ENCODE results near the gene GALR2.
"Not testable (repeated sequence)": the region's sequence is repeated elsewhere in the genome, so short reads cannot be mapped to it uniquely, and the experiment has no call there.

Gene GALR2

GRCh38 chr17:76050538-76051467, 23.8 kb upstream of the GALR2 start:
- no peak for DNase-seq

GRCh38 chr17:76051561-76051960, 23.0 kb upstream of the GALR2 start:
- DNase-seq, result no peak

- DNase-seq, result no peak
Observed at GRCh38 chr17:76053246-76054111, 21.1 kb upstream of the GALR2 start.

- DNase-seq, result no peak
Observed at GRCh38 chr17:76054112-76054476, 20.5 kb upstream of the GALR2 start.

- no peak for DNase-seq
Observed at GRCh38 chr17:76056882-76057281, 17.7 kb upstream of the GALR2 start.

GRCh38 chr17:76058264-76058663, 16.3 kb upstream of the GALR2 start:
- not testable (repeated sequence) for DNase-seq

GRCh38 chr17:76063875-76064546, 10.6 kb upstream of the GALR2 start:
- no peak for DNase-seq

GRCh38 chr17:76065775-76066174, 8.8 kb upstream of the GALR2 start:
- DNase-seq, result no peak

- DNase-seq, result peak; percentile 45
Observed at GRCh38 chr17:76071531-76072147, 2.9 kb upstream of the GALR2 start.

GRCh38 chr17:76072148-76072858, 2.3 kb upstream of the GALR2 start, which contains the start of gene SRP68:
Gene SRP68, minus strand, starts transcription at chr17:76072517. Its CDS starts 26 bp downstream, at chr17:76072491.
- peak; percentile 93 for DNase-seq

GRCh38 chr17:76075364-76076145, 974 bp downstream of the GALR2 start:
- peak; percentile 16 for DNase-seq

- no peak for DNase-seq
Observed at GRCh38 chr17:76076146-76076764, 1.7 kb downstream of the GALR2 start.

- no peak for DNase-seq
Observed at GRCh38 chr17:76076765-76077583, 2.4 kb downstream of the GALR2 start.

GRCh38 chr17:76077584-76078110, 3.1 kb downstream of the GALR2 start:
- no peak for DNase-seq

- peak; percentile 2 for DNase-seq
Observed at GRCh38 chr17:76078370-76078769, 3.8 kb downstream of the GALR2 start.

- no peak for DNase-seq
Observed at GRCh38 chr17:76078860-76079534, 4.4 kb downstream of the GALR2 start, which contains the start of gene ZACN. Gene ZACN, plus strand, starts transcription at chr17:76079182. Its CDS starts 83 bp downstream, at chr17:76079265.

GRCh38 chr17:76079535-76079955, 5.0 kb downstream of the GALR2 start:
- no peak for DNase-seq

- no peak for DNase-seq
Observed at GRCh38 chr17:76079956-76080767, 5.6 kb downstream of the GALR2 start.

All from OCI-M1 (cell line).